Measurements from ENCODE around the gene SDHC. TPM values are rescaled to one million over a fixed set of nuclear protein-coding genes. Genes with fewer than 3 reads are reported as not detected.
"Not testable (repeated sequence)": the region's sequence is repeated elsewhere in the genome, so short reads cannot be mapped to it uniquely, and the experiment has no call there.

SDHC gene
- polyA plus RNA-seq, 10 donors = 120 to 148 (median 133) TPM

DNA sequence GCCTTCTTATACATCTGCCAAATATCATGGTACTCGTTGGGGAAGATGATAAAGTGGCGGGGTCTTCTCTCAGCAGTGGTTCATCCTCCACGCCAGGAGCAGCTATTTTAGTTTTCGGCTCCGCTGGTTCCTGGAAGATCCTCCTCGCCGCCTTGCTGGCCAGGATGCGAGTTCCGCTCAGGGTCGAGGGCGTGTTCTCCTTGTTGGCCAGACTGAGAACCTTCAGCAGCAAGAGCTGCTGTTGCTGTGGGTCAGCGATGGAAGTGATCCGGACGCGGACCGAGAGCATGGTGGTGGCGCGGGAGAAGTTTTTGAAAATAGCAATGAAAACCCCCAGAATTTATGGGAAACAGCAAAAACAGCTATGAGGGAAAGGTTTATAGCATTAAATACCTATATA, 64.9 kb downstream of the SDHC start:
- DNase-seq = no peak

DNA sequence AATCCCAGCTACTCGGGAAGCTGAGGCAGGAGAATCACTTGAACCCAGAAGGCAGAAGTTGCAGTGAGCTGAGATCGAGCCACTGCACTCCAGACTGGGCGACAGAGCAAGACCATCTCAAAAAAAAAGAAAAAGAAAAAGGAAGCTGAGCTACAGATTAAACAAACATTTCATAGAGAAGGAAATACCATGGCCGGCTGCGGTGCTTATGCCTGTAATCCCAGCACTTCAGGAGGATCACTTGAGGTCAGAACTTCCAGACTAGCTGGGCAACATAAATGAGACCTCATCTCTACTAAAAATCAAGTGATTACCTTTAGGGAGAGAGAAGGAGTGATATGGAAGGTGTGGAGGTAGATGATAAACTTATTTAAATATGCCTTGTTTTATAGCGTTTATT, 67.5 kb downstream of the SDHC start:
- no peak for DNase-seq

DNA sequence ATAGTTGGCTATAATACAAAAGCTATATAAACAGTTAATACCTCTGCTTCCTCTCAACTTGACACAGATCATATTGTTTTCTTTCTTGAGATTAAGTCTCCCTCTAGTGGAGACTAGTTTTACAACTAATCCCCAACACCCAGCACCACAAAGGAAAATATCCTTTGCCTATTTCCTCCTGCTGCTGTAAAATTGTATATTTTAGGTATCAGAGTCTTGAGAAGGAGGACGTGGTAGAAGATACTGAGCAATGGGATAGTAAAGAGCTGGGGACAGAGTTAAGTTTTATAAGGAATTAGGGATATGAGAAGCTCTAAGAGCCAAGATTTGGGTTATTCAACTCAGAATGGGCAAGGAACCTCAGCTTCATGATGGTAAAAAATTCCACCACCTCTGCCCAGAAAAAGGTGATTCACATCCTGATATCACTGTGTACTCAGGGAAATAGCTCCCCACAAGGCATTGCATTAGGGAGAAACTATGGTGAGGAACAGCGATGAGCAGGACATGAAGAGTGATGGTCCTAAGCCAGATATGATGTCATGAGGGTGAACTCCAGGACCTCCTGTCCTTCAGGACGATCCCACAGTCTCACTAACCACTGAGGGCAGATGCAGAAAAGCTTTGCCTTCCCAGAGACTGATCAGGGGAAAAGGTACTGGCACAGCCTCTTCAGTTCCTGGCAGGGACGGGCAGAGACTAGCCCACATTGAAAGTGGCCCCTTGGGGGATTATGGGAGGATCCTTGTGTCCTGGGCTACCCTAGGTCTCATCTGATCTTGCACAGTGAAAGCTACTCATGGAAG, 68.2 kb downstream of the SDHC start:
- peak; percentile 48 to 66 (median 57) for DNase-seq

DNA sequence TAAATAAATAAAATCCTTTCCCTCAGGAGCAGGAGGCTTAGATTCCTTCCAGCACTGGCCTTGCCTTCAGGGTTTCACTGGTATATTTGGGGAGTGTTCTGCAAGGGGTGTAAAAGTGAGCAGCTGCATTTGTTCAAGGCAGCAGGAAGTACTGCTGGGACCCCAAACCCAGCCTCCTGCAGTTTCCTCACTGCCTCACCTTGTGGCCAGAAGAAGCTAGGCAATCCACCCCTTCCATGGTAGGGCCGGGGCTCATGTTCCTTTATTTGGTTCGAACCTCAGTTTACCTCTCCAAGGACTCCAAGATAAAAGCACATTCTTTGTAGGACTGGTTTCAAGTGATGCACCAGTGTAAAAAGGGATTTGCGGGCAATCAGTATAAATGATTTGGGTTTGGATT, 74.5 kb downstream of the SDHC start:
- no peak for DNase-seq

DNA sequence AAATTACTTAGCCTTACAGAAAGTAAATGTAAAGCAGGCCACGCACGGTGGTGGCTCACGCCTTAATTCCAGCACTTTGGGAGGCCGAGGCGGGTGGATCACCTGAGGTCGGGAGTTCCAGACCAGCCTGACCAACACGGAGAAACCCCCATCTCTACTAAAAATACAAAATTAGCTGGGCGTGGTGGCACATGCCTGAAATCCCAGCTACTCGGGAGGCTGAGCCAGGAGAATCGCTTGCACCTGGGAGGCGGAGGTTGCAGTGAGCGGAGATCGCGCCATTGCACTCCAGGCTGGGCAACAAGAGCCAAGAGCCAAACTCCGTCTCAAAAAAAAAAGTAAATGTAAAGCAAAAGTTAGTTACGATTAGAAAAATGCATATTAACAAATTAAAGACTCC, 75.0 kb downstream of the SDHC start:
- not testable (repeated sequence) for DNase-seq

DNA sequence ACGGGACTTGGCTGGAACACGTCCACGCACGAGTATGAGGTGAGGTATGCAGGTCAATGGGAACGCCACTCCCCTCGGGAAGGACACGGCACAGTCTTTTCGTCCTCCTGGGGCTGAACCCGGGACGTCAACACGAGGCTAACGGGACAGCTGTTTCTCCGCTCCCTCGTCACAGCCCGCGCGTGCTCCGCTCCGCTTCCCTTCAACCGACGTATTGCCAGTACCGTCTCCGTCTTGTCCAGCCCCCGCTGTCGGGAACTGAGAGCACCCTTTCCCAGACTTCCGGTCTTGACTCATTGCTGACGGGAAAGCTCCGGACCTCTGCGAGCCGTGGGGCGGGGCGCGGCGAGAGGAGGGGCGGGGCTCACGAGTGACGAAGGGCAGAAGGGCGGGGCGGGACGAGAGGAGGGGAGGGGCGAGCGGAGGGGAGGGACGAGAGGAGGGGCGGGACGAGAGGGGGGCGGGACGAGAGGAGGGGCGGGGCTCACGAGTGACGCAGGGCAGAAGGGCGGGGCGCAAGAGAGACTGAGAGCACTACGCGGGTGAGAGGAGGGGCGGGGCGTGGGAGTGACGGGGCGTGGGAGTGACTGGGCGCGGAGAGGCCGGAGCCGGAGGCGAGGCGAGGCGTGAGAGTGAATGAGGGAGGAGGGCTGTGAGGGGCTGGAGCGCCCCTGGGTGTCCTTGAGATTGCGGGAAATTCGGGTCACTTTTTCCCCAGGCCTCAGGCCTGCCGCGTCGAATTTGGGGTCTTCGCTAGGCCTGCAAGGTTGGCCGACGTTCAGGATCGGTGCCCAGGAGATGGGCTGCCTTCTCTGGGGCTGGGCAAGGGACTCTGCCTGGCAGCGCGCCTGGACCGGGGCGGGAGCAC, 75.7 kb downstream of the SDHC start:
- DNase-seq = peak; percentile 96 to 97 (median 97)

DNA sequence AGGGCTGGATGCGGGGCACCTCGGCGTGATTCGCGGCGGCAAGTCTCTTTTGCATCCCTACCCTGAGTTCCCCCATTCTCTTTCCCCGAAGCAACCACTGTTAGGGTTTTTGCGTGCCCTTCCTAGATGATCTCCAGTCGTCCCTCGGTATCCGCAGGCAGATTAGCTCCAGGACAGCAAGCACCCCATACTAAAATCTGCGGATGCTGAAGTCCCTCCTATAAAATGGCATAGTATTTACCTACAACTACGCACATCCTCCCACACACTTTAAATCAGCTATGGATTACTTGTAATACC, 76.3 kb downstream of the SDHC start:
- DNase-seq = no peak

DNA sequence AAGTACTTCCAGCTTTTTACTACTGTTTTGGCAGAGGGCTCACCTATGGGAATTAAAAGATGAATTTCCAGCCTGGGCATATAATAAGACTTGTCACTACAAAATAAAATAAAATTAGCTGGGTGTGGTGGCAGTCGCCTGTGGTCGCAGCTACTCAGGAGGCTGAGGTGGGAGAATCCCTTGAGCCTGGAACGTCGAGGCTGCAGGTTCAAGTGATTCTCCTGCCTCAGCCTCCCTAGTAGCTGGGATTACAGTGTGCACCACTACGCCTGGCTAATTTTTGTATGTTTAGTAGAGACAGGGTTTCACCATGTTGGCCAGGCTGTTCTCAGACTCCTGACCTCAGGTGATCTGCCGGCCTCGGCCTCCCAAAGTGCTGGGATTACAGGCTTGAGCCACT, 77.0 kb downstream of the SDHC start:
- not testable (repeated sequence) for DNase-seq

DNA sequence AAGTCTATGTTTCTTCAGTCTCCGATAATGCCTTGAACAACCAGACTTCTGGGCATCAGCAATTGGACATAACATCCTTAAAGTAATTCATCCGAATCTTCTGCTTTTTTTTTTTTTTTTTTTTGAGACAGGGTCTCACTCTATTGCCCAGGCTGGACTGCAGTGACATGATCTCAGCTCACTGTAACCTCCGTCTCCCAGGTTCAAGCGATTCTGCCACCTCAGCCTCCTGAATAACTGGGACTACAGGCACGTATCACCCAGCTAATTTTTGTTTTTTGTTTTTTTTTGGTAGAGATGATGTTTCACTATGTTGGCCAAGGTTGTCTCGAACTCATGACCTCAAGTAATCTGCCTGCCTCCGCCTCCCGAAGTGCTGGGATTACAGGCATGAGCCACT, 77.4 kb downstream of the SDHC start:
- DNase-seq = no peak

DNA sequence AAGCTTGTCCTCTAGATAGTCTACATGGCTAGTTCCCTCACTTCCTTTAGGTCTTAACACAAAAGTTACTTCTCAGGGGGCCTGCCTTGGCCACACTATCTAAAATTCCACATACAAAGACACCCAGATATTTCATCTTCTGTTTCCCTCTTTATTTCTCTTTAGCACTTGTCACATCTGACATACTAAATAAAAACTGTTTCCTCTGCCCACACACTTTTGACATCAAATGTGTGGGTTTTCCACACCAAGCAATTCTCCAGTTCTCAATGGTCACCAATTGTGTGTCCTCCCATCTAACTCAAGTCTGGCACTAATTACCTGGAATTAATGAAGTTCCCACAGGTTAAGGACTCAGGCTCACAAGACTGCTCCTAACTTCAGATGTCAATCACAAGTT, 79.0 kb downstream of the SDHC start:
- DNase-seq = no peak

DNA sequence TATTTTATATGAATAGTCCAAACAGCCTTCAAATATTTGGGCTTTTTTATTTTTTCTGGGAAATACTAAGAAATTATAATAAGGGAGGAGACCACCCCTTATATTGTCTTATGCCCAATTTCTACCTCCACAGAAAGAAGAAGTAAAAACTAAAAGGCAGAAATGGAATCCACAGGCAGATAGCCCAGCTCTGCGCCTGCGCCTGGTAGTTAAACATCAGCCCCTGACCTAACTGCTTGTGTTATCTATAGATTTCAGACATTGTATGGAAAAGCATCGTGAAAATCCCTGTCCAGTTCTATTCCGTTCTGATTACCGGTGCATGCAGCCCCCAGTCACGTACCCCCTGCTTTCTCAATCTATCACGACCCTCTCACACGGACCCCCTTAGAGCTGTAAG, 82.9 kb downstream of the SDHC start:
- DNase-seq = not testable (repeated sequence)

DNA sequence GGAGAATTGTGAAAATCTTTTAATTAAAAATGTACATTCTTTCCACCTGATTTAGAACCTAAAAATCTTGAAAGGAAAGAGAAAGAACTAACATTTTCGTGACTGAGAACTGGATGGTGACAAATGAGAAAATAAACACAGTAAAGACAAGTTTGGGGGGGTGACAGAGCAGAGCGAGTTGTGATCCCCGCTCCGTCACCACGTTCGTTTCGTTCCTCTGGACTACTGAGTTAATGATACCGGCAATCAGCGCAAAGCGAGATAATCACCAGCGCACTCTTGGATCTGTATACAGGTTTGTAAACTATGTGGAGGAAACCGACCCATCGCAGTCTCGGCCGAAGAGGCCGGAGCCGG, 84.7 kb downstream of the SDHC start:
- no peak for DNase-seq

DNA sequence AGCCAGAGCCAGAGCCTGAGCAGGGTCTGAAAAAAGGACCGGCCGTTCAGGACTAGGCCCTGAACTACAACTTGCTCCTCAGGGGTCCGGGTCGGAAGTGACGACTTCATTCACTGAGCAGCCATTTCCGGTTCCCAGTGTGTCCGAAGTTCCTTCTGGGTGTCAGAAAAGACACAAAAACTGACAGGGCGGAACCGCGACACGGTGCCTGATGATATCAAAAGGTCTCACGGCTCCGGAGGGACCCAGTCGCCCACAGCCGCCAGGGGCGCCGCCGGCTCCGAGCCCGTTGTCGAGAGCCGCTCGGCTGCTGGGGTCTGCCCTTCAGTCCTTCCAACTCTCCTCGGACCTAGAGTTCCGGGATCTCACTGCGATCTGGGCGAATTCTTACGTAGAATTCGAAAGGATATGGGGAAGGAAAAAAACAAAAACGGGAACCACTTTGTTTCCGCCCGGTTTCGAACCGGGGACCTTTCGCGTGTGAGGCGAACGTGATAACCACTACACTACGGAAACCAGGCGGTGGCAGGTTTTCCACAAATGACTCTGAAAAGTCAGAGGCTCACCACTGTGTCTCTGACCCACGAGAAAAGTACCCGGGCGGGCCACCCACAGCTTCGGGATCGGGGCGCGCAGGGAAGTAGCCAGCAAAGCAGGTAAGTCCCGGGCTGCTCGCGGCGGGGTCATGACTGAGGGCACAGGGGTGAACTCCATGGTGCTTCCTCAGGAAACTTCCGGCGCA, 85.2 kb downstream of the SDHC start:
- peak; percentile 92 to 97 (median 93) for DNase-seq

DNA sequence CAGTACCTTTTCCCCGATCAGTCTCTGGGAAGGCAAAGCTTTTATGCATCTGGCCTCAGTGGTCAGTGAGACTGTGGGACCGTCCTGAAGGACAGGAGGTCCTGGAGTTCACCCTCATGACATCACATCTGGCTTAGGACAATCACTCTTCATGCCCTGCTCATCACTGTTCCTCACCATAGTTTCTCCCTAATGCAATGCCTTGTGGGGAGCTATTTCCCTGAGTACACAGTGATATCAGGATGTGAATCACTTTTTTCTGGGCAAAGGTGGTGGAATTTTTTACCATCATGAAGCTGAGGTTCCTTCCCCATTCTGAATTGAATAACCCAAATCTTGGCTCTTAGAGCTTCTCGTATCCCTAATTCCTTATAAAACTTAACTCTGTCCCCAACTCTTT, 88.3 kb downstream of the SDHC start:
- DNase-seq = no peak

DNA sequence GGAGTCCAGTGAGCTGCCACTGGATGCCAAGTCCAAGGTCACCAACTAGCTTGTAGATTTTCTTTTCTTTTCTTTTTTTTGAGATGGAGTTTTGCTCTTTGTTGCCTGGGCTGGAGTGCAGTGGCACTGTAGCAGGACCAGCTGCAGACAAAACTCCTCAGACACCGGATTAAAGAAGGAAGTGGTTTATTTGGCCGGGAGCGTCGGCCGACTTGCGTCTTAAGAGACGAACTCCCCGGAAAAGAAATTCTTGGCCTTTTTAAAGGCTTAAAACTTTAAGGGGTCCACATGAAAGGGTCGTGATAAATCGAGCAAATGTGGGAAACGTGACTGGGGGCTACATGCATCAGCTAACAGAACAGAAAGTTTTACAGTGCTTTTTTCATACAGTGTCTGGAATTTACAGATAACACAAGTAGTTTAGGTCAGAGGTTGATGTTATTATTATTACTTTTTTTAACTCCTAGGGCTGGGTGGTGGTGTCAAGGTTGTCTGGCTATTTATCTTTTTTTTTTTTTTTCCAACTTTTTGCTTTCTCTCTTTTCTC, 89.9 kb downstream of the SDHC start:
- DNase-seq = no peak

DNA sequence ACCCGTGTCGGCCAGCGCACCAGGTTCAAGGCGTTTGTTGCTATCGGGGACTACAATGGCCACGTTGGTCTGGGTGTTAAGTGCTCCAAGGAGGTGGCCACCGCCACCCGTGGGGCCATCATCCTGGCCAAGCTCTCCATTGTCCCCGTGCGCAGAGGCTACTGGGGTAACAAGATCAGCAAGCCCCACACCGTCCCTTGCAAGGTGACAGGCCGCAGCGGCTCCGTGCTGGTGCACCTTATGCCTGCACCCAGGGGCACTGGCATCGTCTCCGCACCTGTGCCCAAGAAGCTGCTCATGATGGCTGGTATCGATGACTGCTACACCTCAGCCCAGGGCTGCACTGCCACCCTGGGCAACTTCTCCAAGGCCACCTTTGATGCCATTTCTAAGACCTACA, 92.4 kb downstream of the SDHC start:
- not testable (repeated sequence) for DNase-seq

DNA sequence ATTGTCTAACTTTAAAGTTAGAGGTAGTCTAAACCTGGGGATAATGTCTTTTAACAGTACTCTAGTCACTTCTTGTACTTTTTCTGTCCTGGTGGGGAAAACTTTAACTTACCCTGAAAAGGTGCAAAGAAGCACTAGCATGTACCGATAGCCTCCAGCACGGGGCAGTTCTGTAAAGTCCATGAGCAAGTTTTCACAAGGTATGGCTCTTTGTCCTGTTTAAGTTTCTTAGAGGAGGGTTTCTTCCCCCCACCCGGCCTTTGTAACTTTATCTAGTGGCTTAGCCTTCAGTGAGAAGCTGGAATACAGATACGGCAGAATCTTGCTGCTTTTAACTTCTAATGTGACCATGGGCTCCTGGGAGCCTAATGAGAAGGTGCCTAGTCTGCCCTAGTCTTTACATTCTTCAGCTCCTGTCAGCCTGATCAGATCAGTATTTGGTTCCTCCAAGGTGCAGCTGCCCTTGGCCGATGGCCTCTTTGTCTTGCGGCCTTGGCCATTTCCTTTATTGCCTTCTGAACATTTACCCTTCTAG, 93.3 kb downstream of the SDHC start:
- no peak for DNase-seq

DNA sequence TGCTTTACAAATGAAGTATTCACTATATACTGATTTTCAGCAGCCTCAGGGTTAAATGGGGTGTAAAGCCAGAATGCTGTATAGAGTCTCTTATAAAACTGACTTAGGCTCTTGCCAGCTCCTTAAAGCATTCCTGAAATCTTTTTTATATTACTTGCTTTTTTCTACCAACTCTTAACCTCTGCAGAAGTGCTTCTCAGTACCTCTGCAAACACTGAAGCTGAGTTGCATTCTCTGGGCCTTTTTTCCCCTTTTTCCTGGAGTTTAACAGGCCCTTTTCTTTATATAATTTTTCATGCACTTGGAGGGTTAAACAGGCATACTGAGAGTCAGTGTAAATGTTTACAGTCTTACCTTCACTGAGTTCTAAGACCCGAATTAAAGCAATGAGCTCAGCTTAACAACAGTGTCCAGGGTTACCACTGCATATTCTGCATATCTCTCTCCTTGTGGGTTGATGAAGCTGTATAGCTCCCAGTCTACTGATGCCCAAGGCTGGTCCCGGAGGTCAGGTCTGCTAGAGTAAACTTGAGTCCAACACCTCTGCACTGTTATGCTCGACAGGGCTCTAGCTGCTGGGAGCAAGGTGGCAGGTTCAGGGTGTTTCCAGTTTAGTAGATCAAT, 94.4 kb downstream of the SDHC start:
- no peak for DNase-seq

DNA sequence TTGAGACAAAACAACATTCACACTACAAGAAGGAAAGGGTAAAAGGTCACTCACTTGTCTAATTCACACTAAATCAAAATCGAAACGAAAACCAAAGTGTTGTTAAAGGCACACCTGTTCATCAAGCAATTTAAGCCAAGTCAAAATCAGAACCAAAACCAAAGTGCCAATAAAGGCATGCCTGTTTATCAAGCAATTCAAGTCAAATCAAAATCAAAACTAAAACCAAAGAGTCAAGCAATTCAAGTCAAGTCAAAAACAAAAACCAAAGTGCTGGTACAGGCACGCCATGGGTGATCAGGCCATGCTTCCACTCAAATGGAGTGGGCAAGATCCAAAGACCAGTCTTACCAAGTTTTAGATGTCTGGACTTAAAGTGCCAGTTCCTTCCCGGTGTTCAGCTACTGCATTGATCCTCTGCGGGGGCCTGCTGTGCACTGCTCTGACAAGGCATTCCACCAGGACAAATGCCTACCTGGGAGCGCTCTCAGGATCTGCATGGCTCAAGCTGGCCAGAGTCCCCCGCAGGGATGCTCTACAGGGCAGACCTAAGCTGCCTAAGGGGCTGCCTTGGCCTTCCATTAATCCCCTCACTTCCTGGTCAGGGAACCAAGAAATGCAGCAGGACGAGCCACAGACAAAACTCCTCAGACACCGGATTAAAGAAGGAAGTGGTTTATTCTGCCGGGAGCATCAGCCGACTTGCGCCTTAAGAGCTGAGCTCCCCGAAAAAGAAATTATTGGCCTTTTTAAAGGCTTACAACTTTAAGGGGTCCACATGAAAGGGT, 95.9 kb downstream of the SDHC start:
- not testable (repeated sequence) for DNase-seq

DNA sequence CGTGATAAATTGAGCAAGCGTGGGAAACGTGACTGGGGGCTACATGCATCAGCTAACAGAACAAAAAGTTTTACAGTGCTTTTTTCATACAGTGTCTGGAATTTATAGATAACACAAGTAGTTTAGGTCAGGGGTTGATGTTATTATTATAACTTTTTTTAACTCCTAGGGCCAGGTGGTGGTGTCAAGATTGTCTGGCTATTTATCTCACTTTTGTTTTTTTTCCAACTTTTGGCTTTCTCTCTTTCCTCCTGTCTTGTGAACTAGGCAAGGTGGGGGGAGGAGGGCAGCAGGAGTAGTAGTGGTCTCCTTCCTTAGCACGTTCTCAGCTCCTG, 96.4 kb downstream of the SDHC start:
- DNase-seq = not testable (repeated sequence)
